AG09309 (cell line): ENCODE data around the gene NLRC5.

Experiments
- DNase-seq: peaks from one replicate; pipeline ENCODE4 v3.0.0-alpha.2; 2010; ENCODE audit warnings: low read depth
- H3K4me3 ChIP-seq: 2 replicates; pipeline ENCODE4 v1.5.1; 2011; ENCODE audit warnings: mild to moderate bottlenecking, low read depth, low read length, moderate library complexity; ENCODE audit not compliant: control insufficient read depth
- TF ChIP-seq, protein P1 (sequence below): IDR thresholded peaks from 2 replicates; pipeline ENCODE4 v1.5.1; 2011; ENCODE audit warnings: mild to moderate bottlenecking, low read depth, low read length, inconsistent platforms; ENCODE audit not compliant: insufficient read depth, control insufficient read depth; ENCODE audit errors: missing control alignments

NLRC5 gene, protein sequence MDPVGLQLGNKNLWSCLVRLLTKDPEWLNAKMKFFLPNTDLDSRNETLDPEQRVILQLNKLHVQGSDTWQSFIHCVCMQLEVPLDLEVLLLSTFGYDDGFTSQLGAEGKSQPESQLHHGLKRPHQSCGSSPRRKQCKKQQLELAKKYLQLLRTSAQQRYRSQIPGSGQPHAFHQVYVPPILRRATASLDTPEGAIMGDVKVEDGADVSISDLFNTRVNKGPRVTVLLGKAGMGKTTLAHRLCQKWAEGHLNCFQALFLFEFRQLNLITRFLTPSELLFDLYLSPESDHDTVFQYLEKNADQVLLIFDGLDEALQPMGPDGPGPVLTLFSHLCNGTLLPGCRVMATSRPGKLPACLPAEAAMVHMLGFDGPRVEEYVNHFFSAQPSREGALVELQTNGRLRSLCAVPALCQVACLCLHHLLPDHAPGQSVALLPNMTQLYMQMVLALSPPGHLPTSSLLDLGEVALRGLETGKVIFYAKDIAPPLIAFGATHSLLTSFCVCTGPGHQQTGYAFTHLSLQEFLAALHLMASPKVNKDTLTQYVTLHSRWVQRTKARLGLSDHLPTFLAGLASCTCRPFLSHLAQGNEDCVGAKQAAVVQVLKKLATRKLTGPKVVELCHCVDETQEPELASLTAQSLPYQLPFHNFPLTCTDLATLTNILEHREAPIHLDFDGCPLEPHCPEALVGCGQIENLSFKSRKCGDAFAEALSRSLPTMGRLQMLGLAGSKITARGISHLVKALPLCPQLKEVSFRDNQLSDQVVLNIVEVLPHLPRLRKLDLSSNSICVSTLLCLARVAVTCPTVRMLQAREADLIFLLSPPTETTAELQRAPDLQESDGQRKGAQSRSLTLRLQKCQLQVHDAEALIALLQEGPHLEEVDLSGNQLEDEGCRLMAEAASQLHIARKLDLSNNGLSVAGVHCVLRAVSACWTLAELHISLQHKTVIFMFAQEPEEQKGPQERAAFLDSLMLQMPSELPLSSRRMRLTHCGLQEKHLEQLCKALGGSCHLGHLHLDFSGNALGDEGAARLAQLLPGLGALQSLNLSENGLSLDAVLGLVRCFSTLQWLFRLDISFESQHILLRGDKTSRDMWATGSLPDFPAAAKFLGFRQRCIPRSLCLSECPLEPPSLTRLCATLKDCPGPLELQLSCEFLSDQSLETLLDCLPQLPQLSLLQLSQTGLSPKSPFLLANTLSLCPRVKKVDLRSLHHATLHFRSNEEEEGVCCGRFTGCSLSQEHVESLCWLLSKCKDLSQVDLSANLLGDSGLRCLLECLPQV (N-terminal part only)

DNA sequence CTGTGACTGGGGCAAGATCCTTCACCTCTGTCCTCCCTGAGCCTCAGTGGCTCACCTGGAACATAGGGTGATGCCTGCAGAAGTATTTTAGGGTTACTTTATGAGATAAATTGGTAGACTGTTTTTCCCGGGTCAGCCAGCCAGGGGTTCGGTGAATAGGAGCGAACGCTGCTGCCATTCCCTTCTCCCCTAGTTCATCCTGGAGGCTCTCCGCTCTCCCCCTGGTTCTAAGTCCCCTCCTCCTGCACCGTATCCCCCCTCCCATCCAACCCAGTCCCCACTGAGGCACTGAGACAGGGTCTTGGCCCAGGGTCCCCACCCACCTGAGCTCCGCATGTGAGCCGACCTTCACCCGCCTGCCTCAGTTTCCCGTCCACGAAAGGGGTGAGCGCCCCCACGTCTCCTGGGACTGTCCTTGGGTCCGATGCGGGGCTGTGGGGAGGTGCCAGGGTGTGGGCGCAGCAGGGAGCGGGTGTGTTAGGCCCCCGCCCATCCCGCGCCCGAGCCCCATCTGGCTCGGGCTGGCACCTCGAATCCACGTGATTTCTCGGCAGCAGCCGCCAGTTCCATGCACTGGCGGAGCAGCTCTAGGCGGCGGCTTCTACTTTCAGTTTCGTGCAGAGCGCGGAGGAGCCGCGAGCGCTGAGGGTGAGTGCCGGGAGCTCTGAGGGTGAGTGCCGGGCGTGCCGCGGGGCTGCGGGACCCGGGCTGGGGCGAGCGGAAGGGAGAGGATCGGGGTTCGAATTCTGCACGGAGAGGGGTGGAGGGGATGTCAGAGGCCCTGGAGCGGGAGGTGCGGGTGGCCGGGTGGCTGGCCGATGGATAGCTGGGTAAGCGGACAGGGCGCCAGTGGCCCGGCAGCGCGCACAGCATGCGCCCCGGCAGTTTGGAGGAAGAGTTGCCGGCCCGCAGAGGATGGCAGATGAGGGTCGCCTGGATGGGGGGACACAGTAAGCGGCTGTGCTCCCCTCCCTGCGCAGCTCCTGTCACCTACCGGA is at the start of gene NLRC5:
TSS of gene NLRC5 (plus strand) at position 610 of the 998 bp plus-strand sequence. CDS start 31,156 bp downstream, outside the sequence.
- no peak for DNase-seq
- H3K4me3 ChIP-seq = peak within 1 kb of the TSS; percentile 92
- TF ChIP-seq, protein P1, sequence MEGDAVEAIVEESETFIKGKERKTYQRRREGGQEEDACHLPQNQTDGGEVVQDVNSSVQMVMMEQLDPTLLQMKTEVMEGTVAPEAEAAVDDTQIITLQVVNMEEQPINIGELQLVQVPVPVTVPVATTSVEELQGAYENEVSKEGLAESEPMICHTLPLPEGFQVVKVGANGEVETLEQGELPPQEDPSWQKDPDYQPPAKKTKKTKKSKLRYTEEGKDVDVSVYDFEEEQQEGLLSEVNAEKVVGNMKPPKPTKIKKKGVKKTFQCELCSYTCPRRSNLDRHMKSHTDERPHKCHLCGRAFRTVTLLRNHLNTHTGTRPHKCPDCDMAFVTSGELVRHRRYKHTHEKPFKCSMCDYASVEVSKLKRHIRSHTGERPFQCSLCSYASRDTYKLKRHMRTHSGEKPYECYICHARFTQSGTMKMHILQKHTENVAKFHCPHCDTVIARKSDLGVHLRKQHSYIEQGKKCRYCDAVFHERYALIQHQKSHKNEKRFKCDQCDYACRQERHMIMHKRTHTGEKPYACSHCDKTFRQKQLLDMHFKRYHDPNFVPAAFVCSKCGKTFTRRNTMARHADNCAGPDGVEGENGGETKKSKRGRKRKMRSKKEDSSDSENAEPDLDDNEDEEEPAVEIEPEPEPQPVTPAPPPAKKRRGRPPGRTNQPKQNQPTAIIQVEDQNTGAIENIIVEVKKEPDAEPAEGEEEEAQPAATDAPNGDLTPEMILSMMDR = no peak

DNA sequence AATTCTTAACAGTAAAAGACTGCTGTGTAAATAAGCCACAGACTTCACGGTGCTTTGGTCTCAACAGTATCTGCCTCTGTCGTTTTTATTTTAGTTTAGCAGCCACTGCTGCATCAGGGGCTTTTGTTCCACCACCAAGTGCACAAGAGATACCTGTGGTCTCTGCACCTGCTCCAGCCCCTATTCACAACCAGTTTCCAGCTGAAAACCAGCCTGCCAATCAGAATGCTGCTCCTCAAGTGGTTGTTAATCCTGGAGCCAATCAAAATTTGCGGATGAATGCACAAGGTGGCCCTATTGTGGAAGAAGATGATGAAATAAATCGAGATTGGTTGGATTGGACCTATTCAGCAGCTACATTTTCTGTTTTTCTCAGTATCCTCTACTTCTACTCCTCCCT is 49.6 kb upstream of the NLRC5 start:
- H3K4me3 ChIP-seq = no peak overlapping the region
- DNase-seq = no peak
- TF ChIP-seq, protein P1 = no peak

DNA sequence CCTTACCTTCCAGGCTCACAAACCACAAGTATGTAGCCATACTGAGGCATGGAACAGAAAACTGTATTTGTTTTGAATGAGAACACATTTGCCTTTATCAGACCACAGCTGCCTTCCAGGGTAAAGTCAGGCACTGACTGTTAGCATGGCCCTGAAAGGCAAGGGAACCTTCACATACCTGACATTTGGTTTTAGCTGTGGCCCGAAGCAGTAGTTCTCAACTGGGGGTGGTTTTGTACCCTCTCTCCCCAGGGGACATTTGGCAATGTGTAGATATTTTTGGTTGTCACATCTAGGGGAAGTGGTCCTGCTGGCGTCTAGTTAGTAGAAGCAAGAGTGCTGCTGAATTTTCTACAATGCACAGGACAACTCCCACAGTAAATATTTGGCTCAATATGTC is 48.3 kb upstream of the NLRC5 start:
- H3K4me3 ChIP-seq = no peak overlapping the region
- DNase-seq = no peak
- TF ChIP-seq, protein P1 = no peak

DNA sequence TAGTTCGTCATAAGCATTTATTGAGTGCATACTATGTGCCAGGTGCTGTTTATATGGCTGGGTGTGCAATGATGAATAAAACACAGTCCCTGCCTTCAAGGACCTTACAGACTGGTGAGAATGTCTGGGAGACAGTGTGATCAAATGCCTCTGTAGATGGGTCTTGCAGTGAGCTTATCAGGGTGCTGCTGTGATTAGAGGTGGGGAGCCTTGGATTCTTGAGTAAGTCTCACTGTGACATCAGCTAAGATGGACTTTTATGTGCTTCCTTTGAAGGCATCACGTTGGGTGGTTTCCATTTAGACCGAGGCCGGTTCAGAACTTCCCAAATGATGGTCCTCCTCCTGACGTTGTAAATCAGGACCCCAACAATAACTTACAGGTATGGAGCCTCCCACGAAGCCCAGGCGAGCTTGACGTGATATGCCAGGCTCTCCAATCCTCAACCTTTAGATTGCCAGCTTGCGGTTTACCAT is 47.5 kb upstream of the NLRC5 start:
- TF ChIP-seq, protein P1 = no peak
- no peak for DNase-seq
- no peak overlapping the region for H3K4me3 ChIP-seq

DNA sequence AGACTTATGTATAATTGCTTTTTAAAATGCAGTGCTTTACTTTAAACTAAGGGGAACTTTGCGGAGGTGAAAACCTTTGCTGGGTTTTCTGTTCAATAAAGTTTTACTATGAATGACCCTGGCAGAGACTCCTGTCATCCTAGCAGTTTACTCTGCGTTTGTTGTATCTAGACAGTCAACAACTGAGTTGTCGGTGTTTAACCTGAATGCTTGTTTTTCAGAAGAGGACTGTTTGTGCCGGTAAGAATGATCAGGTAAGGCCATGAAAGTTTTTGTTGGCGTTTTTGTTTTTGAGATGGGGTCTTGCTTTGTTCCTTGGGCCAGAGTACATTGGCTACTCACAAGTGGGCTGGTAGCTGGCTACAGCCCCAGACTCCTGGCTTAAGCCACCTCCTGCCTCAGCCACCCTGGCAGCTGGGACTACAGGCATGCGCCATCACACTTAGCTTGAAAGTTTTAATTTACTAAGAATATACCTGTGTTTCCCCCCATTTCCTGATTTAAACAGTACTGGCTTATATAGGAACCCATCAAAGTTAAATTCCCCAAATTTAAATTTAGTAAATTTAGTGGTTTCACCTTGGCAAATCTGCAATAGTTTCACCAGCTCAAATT is 45.5 kb upstream of the NLRC5 start:
- DNase-seq = no peak
- TF ChIP-seq, protein P1 = no peak
- no peak overlapping the region for H3K4me3 ChIP-seq
